ENCODE results near the gene AHNAK.

DNA sequence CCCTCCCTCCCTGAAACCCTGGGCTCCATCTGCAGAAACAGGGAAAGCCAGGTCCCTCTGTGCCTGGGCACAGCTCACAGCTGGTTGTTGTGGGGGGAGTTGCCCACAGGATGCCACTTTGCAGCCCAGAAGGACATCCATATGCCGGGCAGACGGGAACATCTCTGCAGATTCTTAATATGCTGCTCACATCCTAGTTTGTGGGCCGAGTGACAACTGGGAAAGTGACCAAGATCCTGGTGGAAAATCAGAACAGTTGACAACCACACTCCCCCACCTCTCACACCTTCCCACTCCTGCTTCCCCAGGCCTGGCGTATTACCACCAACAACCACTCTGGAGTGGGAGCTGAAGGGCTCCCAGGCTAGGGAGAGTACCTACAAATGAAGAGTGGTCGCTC is 135.1 kb downstream of the AHNAK start:
- TF ChIP-seq POLR2A (IDR thresholded peaks at IDR 0.05; ENCODE audit: low read depth, low read length) (no peak), POLR2AphosphoS5 (IDR thresholded peaks at IDR 0.05; ENCODE audit: low read depth, low read length) (no peak)

Data from GM12892 (cell line).